Activated CD4-positive, alpha-beta memory T cell treated with anti-CD3 and anti-CD28 coated beads for 36 hours (primary cell): ENCODE data around the gene ASAP2. TPM values are rescaled to one million over a fixed set of nuclear protein-coding genes. Genes with fewer than 3 reads are reported as not detected.

ENCODE experiments used
- CTCF ChIA-PET: fragments of 350-600 bp; sonication (Branson Sonifier 250); formaldehyde crosslinking; loops from one replicate; lab custom pipeline; 2021; ENCODE audit warnings: antibody characterized with exemption, inconsistent platforms; lab: Charles Lee
- POLR2A ChIA-PET: fragments of 350-600 bp; sonication (Branson Sonifier 250); formaldehyde crosslinking; loops from one replicate; lab custom pipeline; 2021; ENCODE audit warnings: antibody characterized with exemption; lab: Charles Lee
- DNase-seq: peaks from one replicate; pipeline ENCODE4 v3.0.0-alpha.2; 2020
- H3K27ac Mint-ChIP-seq: one replicate; pipeline ENCODE4 v1.8.0; 2021; ENCODE audit warnings: mixed read lengths
- H3K27me3 Mint-ChIP-seq: one replicate; pipeline ENCODE4 v1.8.0; 2021; ENCODE audit warnings: mixed read lengths
- H3K36me3 Mint-ChIP-seq: one replicate; pipeline ENCODE4 v1.8.0; 2021; ENCODE audit warnings: mixed read lengths
- H3K4me1 Mint-ChIP-seq: one replicate; pipeline ENCODE4 v1.8.0; 2021; ENCODE audit warnings: low read depth, mixed read lengths
- H3K4me3 Mint-ChIP-seq: one replicate; pipeline ENCODE4 v1.8.0; 2021; ENCODE audit warnings: mild to moderate bottlenecking, mixed read lengths
- H3K9me3 Mint-ChIP-seq: one replicate; pipeline ENCODE4 v1.8.0; 2021; ENCODE audit warnings: mixed read lengths
- intact Hi-C: fragments of 100-400 bp; cut with micrococcal nuclease; formaldehyde crosslinking; loops from one replicate; pipeline ENCODE4 v1.15.1; 2023
- total RNA-seq, 2 experiments: library from RNA; stranded (reverse); gene quantifications; one replicate each; pipeline ENCODE4 v1.2.3, GENCODE V29; 2021

The ASAP2 gene
- total RNA-seq, 2 experiments from 2014 or later = 0.26 to 0.97 TPM

- peaks cover 20% of the 10 kb centered on the region for H3K36me3 Mint-ChIP-seq
- DNase-seq = no peak
- POLR2A ChIA-PET = no interaction called here
- no peaks in the 10 kb centered on the region for H3K9me3 Mint-ChIP-seq
- H3K4me3 Mint-ChIP-seq = no peak overlapping the region
- peaks cover 2% of the 10 kb centered on the region for H3K4me1 Mint-ChIP-seq
- H3K27me3 Mint-ChIP-seq = no peaks in the 10 kb centered on the region
- intact Hi-C loops = no loop called here
- CTCF ChIA-PET = no interaction called here
- H3K27ac Mint-ChIP-seq = no peak overlapping the region
Observed at GRCh38 chr2:9407363-9407811, 200.8 kb downstream of the ASAP2 start.

DNA sequence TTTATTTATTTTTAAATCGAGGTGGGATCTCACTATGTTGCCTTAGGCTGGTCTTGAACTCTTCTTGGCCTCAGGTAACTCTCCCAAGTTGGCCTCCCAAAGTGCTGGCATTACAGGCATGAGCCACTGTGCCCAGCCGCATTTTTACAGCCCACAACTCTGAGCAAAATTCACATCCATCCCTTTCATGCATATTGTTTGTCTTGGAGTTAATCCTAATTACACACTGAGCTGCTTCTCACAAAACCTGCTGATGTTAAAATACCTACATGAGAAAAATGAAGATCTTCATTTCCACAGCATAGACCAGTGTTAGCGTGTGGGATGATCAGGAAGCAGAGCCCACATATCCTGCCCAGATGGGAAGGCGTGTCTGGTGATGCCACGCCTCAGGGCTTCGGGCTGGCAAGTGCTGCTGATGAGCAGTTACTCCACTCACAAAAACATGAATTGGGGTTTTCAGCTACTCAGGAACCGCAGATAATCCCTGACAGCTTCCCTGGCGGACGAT, 202.1 kb downstream of the ASAP2 start:
- H3K36me3 Mint-ChIP-seq = peaks cover 23% of the 10 kb centered on the region
- H3K27ac Mint-ChIP-seq = no peak overlapping the region
- H3K4me3 Mint-ChIP-seq = no peak overlapping the region
- ChIA-PET POLR2A (no interaction called here), CTCF (no interaction called here)
- H3K9me3 Mint-ChIP-seq = no peaks in the 10 kb centered on the region
- no peaks in the 10 kb centered on the region for H3K27me3 Mint-ChIP-seq
- no peak for DNase-seq
- intact Hi-C loops = no loop called here
- H3K4me1 Mint-ChIP-seq = peaks cover 2% of the 10 kb centered on the region

GRCh38 chr2:9410108-9410507, 203.5 kb downstream of the ASAP2 start:
- H3K4me1 Mint-ChIP-seq = peaks cover 7% of the 10 kb centered on the region
- CTCF ChIA-PET = no interaction called here

GRCh38 chr2:9412781-9413180, 206.2 kb downstream of the ASAP2 start:
- ChIA-PET POLR2A (interaction anchor here (0.5 kb wide), 1 partner anchor 120 kb away, joined by 3 read pairs; no protein-coding TSS in a partner anchor), CTCF (interaction anchor here (0.6 kb wide), 1 partner anchor 507 kb away, joined by 3 read pairs; no protein-coding TSS in a partner anchor)
- Mint-ChIP-seq H3K27ac (no peak overlapping the region), H3K9me3 (no peaks in the 10 kb centered on the region), H3K4me1 (peaks cover 24% of the 10 kb centered on the region), H3K27me3 (no peaks in the 10 kb centered on the region), H3K4me3 (no peak overlapping the region), H3K36me3 (peaks cover 36% of the 10 kb centered on the region)
- intact Hi-C loops = no loop called here
- DNase-seq = no peak

More at GRCh38 chr2:9410108-9410507, 203.5 kb downstream of the ASAP2 start:
- H3K4me3 Mint-ChIP-seq = no peak overlapping the region
- H3K27me3 Mint-ChIP-seq = no peaks in the 10 kb centered on the region
- no peak overlapping the region for H3K27ac Mint-ChIP-seq
- POLR2A ChIA-PET = no interaction called here
- no peak for DNase-seq
- H3K36me3 Mint-ChIP-seq = peaks cover 33% of the 10 kb centered on the region
- no peaks in the 10 kb centered on the region for H3K9me3 Mint-ChIP-seq
- intact Hi-C loops = no loop called here

DNA sequence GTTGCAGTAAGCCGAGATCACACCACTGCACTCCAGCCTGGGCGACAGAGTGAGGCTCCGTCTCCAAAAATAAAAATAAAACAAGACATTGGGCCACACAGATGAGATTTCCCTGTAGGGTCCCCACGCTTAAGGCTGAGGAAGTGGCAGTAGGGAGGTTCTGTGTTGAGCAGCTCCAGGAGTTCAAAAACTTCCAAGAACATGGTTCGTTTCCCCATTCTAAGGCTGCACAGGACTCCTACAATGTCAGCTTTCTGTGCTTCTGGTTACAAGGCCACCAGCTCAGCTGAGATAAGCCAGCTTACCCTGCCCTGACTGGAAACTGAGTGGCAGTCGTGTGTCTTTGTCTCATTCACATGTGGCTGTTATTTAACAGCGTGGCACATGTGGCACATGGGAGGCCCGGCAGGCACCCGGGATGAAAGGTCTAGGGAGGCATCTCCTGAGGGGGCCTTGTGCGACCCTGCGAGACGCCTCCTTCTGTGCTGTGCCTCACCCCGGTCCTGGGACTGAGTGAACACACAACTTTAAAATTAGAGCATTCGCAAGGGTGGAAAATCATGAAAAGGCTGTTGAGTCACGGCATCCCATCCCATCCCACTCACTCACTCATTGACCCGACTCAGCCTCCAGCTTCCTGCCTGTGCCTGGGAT, 209.0 kb downstream of the ASAP2 start:
- Mint-ChIP-seq H3K27ac (no peak overlapping the region), H3K4me3 (no peak overlapping the region), H3K4me1 (peaks cover 50% of the 10 kb centered on the region), H3K27me3 (no peaks in the 10 kb centered on the region), H3K9me3 (no peaks in the 10 kb centered on the region), H3K36me3 (peaks cover 38% of the 10 kb centered on the region)
- ChIA-PET POLR2A (no interaction called here), CTCF (no interaction called here)
- no peak for DNase-seq
- intact Hi-C loops = no loop called here

GRCh38 chr2:9416267-9416961, 209.8 kb downstream of the ASAP2 start:
- Mint-ChIP-seq H3K27me3 (no peaks in the 10 kb centered on the region), H3K4me1 (peaks cover 51% of the 10 kb centered on the region), H3K36me3 (peaks cover 35% of the 10 kb centered on the region), H3K9me3 (no peaks in the 10 kb centered on the region), H3K4me3 (no peak overlapping the region), H3K27ac (no peak overlapping the region)
- POLR2A ChIA-PET = no interaction called here
- CTCF ChIA-PET = no interaction called here
- intact Hi-C loops = no loop called here
- DNase-seq = no peak

DNA sequence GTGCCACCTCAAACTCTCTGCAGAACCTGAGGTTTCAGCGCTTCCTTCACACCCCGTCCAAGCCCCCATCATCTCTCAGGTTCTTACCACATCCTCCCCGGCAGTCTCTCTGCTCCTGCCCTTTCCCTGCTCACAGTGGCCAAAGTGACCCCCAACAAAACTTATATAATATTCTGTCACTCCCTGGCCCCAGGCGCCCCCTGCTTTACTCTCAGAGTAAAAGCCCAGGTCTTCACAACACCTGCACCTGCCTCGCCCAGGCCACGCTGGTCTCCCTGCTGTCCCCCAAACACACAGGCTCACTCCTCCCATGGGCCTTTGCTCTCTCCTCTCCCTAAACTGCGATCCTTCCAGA, 210.3 kb downstream of the ASAP2 start:
- Mint-ChIP-seq H3K27ac (no peak overlapping the region), H3K36me3 (peaks cover 37% of the 10 kb centered on the region), H3K27me3 (no peaks in the 10 kb centered on the region), H3K9me3 (no peaks in the 10 kb centered on the region), H3K4me1 (peaks cover 55% of the 10 kb centered on the region), H3K4me3 (no peak overlapping the region)
- no peak for DNase-seq
- POLR2A ChIA-PET = no interaction called here
- intact Hi-C loops = no loop called here
- CTCF ChIA-PET = no interaction called here

- H3K36me3 Mint-ChIP-seq = peaks cover 37% of the 10 kb centered on the region
- DNase-seq = no peak
- H3K4me1 Mint-ChIP-seq = peaks cover 62% of the 10 kb centered on the region
- intact Hi-C loops = no loop called here
- ChIA-PET CTCF (interaction anchor here (0.9 kb wide), 1 partner anchor 9 kb away, joined by 4 read pairs; no protein-coding TSS in a partner anchor), POLR2A (no interaction called here)
- H3K27me3 Mint-ChIP-seq = no peaks in the 10 kb centered on the region
- no peaks in the 10 kb centered on the region for H3K9me3 Mint-ChIP-seq
- no peak overlapping the region for H3K4me3 Mint-ChIP-seq
- H3K27ac Mint-ChIP-seq = no peak overlapping the region
Observed at GRCh38 chr2:9417725-9418124, 211.1 kb downstream of the ASAP2 start.

DNA sequence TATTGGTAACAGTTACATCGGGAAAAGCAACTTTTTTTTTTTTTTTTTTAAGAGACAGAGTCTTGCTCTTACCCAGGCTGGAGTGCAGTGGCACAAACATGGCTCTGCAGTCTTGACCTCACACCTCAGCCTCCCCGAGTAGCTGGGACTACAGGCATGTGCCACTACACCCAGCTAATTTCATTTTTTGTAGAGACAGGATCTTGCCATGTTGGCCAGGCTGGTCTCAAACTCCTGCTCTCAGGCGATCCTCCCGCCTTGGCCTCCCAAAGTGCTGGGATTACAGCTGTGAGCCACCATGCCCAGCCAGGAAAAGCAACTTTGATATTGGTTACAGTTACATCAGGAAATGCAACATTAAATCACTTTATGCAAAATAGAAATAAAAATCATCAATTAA, 212.1 kb downstream of the ASAP2 start:
- no peak for DNase-seq
- H3K4me3 Mint-ChIP-seq = no peak overlapping the region
- intact Hi-C loops = loop anchor here (1.0 kb wide), 1 partner anchor 12 kb away; no protein-coding TSS in a partner anchor
- H3K27ac Mint-ChIP-seq = no peak overlapping the region
- ChIA-PET POLR2A (interaction anchor here (1.1 kb wide), 1 partner anchor 48 kb away, joined by 3 read pairs; no protein-coding TSS in a partner anchor), CTCF (interaction anchor here (0.6 kb wide), 1 partner anchor 70 kb away, joined by 3 read pairs; no protein-coding TSS in a partner anchor)
- no peaks in the 10 kb centered on the region for H3K9me3 Mint-ChIP-seq
- H3K4me1 Mint-ChIP-seq = peaks cover 62% of the 10 kb centered on the region
- H3K27me3 Mint-ChIP-seq = no peaks in the 10 kb centered on the region
- H3K36me3 Mint-ChIP-seq = peaks cover 35% of the 10 kb centered on the region

DNA sequence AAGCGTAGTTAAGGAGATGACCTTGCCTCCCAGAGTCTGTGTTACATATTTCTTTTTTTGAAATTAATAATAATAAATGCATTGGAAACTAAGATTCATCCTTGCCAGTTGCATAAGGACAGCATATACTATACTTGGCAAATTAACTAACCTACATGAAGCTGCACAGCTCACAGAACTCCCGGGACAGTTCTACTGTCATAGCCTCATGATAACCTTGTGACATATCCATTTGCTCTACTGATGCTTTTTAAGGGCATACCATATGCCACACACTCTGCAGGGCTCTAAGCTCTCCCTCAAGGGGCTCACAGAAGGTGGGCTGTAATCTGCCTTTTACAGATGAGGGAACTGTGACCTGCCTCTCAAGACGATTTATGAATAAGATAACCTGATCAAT, 212.9 kb downstream of the ASAP2 start:
- CTCF ChIA-PET = interaction anchor here (0.6 kb wide), 1 partner anchor 164 kb away, joined by 3 read pairs; no protein-coding TSS in a partner anchor
- POLR2A ChIA-PET = interaction anchor here (1.1 kb wide), 1 partner anchor 49 kb away, joined by 3 read pairs; no protein-coding TSS in a partner anchor
- Mint-ChIP-seq H3K4me3 (no peak overlapping the region), H3K27ac (peak overlapping the region; percentile 68), H3K36me3 (peaks cover 27% of the 10 kb centered on the region), H3K27me3 (no peaks in the 10 kb centered on the region), H3K4me1 (peaks cover 56% of the 10 kb centered on the region), H3K9me3 (no peaks in the 10 kb centered on the region)
- no peak for DNase-seq
- intact Hi-C loops = loop anchor here (1.0 kb wide), 1 partner anchor 11 kb away; no protein-coding TSS in a partner anchor

GRCh38 chr2:9420495-9420894, 213.9 kb downstream of the ASAP2 start:
- H3K27me3 Mint-ChIP-seq = no peaks in the 10 kb centered on the region
- intact Hi-C loops = loop anchor here (5.0 to 10.0 kb wide), 4 partner anchors 276 to 624 kb away; partner anchors contain the start of gene KLF11
- H3K27ac Mint-ChIP-seq = no peak overlapping the region
- peaks cover 25% of the 10 kb centered on the region for H3K36me3 Mint-ChIP-seq
- ChIA-PET CTCF (no interaction called here), POLR2A (no interaction called here)
- no peaks in the 10 kb centered on the region for H3K9me3 Mint-ChIP-seq
- peak overlapping the region; percentile 4 for H3K4me3 Mint-ChIP-seq
- H3K4me1 Mint-ChIP-seq = peaks cover 56% of the 10 kb centered on the region
- no peak for DNase-seq
